ENCODE results near the gene ARID1A.

ARID1A gene

GRCh38 chr1:26726784-26727183 lies 31.0 kb downstream of the ARID1A start:
- Histone ChIP-seq H3K9me3 (no peaks in the 10 kb centered on the region), H3K4me3 (no peak overlapping the region), H3K4me1 (peaks cover 22% of the 10 kb centered on the region), H3K36me3 (replicated peaks) (peaks cover 29% of the 10 kb centered on the region), H3K27me3 (ENCODE audit: low read depth) (no peaks in the 10 kb centered on the region)
- DNase-seq (ENCODE audit: low spot score in 2 of 2): no peak
- in situ Hi-C loops (cut with MboI; ENCODE audit: low sequenced_read_pairs): no loop called here

GRCh38 chr1:26727476-26727875 lies 31.7 kb downstream of the ARID1A start:
- Histone ChIP-seq H3K36me3 (replicated peaks) (peaks cover 36% of the 10 kb centered on the region), H3K9me3 (no peaks in the 10 kb centered on the region), H3K4me3 (no peak overlapping the region), H3K27me3 (ENCODE audit: low read depth) (no peaks in the 10 kb centered on the region), H3K4me1 (peaks cover 18% of the 10 kb centered on the region)
- in situ Hi-C loops (cut with MboI; ENCODE audit: low sequenced_read_pairs): no loop called here
- DNase-seq (ENCODE audit: low spot score in 2 of 2): no peak

DNA sequence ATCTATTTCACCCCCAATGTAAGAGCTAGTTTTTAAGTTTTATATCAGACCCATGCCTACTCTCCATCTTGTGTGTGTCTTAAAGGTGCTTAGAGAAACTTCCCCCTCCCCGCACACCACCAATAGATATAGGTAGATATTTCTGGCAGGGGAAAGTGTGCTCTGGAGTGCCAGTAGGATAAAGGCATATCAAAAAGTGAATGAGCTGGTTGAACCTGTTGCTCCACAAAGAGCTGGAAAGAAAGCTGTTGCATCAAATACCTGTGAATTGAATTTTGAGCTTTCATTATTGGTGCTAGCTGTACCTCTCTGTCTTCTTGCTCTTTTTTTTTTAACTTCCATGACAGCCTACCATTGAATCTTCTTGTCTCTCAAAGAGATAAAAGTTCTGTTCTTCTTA lies 32.8 kb downstream of the ARID1A start:
- H3K36me3 ChIP-seq (replicated peaks): peaks cover 48% of the 10 kb centered on the region
- in situ Hi-C loops (cut with MboI; ENCODE audit: low sequenced_read_pairs): no loop called here
- no peaks in the 10 kb centered on the region for H3K9me3 ChIP-seq

DNA sequence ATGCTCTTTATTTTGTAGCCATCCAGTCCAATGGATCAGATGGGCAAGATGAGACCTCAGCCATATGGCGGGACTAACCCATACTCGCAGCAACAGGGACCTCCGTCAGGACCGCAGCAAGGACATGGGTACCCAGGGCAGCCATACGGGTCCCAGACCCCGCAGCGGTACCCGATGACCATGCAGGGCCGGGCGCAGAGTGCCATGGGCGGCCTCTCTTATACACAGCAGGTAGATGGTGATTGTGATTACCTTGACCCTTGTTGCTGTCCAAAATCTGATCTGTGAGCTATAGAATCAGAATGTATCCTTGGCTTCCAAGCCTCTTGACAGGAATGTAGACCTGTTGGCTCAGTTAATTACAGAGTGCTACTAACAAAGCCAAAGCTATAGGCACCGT lies 33.8 kb downstream of the ARID1A start:
- H3K4me3 ChIP-seq: no peak overlapping the region
- in situ Hi-C loops (cut with MboI; ENCODE audit: low sequenced_read_pairs): no loop called here
- H3K27me3 ChIP-seq (ENCODE audit: low read depth): no peaks in the 10 kb centered on the region
- H3K4me1 ChIP-seq: peaks cover 3% of the 10 kb centered on the region; the same call in 1 of the 2 replicates
- peaks cover 55% of the 10 kb centered on the region for H3K36me3 ChIP-seq (replicated peaks)
- DNase-seq (ENCODE audit: low spot score in 2 of 2): no peak
- no peaks in the 10 kb centered on the region for H3K9me3 ChIP-seq

More for the DNA sequence above, 32.8 kb downstream of the ARID1A start:
- H3K4me3 ChIP-seq: no peak overlapping the region
- no peaks in the 10 kb centered on the region for H3K27me3 ChIP-seq (ENCODE audit: low read depth)
- peaks cover 8% of the 10 kb centered on the region for H3K4me1 ChIP-seq
- no peak for DNase-seq (ENCODE audit: low spot score in 2 of 2)

DNA sequence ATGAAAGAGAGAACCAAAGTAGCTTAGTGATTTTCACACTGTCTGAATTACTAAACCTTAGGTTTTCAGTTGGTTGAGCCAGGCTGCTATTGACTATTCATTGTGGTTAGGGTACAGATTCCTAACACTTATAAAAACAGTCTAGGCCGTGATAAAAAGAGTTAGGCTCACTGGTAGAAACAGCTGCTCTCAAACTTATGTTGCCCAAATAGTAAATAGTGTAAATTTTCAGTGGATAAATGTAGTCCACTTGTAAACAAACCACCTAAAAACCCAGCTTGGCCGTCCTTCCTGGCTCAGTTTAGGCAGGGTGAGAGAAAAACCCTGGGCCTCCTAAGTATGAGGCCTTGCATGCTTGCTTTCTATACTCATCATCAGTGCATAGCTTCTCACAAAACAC lies 34.9 kb downstream of the ARID1A start:
- Histone ChIP-seq H3K27me3 (ENCODE audit: low read depth) (no peaks in the 10 kb centered on the region), H3K36me3 (replicated peaks) (peaks cover 64% of the 10 kb centered on the region), H3K4me1 (no peaks in the 10 kb centered on the region), H3K9me3 (no peaks in the 10 kb centered on the region), H3K4me3 (no peak overlapping the region)
- in situ Hi-C loops (cut with MboI; ENCODE audit: low sequenced_read_pairs): no loop called here
- no peak for DNase-seq (ENCODE audit: low spot score in 2 of 2)

- in situ Hi-C loops (cut with MboI; ENCODE audit: low sequenced_read_pairs): no loop called here
- Histone ChIP-seq H3K27me3 (ENCODE audit: low read depth) (no peaks in the 10 kb centered on the region), H3K9me3 (no peaks in the 10 kb centered on the region), H3K36me3 (replicated peaks) (peaks cover 67% of the 10 kb centered on the region), H3K4me1 (no peaks in the 10 kb centered on the region), H3K4me3 (no peak overlapping the region)
- DNase-seq (ENCODE audit: low spot score in 2 of 2): no peak
Observed at GRCh38 chr1:26731233-26731902, 35.6 kb downstream of the ARID1A start.

DNA sequence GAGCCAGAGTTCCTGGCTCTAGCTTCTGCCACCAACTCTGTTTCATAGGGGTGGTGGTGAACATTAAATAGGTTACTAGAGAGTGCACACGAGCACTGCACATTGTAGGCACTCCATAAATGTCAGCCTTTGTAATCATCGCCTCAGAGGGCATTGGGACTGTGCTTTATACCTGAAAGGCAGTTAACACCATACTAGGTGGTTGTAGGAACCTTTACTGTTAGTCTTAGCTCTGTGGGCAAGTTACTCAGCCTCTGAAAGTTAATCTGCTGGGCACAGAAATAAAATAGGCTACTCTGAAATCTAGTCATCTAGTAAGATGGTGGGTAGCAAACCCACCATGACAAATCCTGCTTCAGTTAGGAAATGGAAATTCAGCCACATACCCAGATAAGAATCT lies 37.6 kb downstream of the ARID1A start:
- H3K4me3 ChIP-seq: no peak overlapping the region
- H3K4me1 ChIP-seq: no peaks in the 10 kb centered on the region
- H3K36me3 ChIP-seq (replicated peaks): peaks cover 82% of the 10 kb centered on the region
- DNase-seq (ENCODE audit: low spot score in 2 of 2): no peak
- no peaks in the 10 kb centered on the region for H3K9me3 ChIP-seq
- in situ Hi-C loops (cut with MboI; ENCODE audit: low sequenced_read_pairs): no loop called here
- no peaks in the 10 kb centered on the region for H3K27me3 ChIP-seq (ENCODE audit: low read depth)

DNA sequence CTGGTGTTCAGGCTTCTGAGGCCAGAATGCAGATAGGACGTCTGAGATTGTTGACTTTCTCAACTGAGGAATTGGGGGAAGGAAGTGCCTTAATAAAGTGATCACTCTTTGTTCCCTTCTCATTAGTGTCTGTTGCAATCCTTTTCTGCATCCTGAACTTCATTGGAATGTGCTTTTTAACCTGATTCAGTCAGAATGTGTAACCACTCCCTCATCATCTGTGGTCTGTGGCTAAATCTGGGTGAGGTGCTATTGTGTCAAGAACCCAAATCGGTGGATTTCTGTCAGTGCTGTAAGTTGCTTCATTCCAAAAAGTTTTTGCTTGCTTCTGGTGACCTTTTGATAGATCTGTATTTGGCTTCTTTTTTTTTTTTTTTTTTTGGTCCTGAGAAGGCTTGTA lies 38.2 kb downstream of the ARID1A start:
- in situ Hi-C loops (cut with MboI; ENCODE audit: low sequenced_read_pairs): no loop called here
- peaks cover 85% of the 10 kb centered on the region for H3K36me3 ChIP-seq (replicated peaks)

GRCh38 chr1:26734501-26735058 lies 38.8 kb downstream of the ARID1A start:
- H3K36me3 ChIP-seq (replicated peaks): peaks cover 85% of the 10 kb centered on the region
- H3K4me1 ChIP-seq: no peaks in the 10 kb centered on the region
- H3K4me3 ChIP-seq: no peak overlapping the region
- no peaks in the 10 kb centered on the region for H3K9me3 ChIP-seq
- no peaks in the 10 kb centered on the region for H3K27me3 ChIP-seq (ENCODE audit: low read depth)
- no peak for DNase-seq (ENCODE audit: low spot score in 2 of 2)
- in situ Hi-C loops (cut with MboI; ENCODE audit: low sequenced_read_pairs): no loop called here

More for the DNA sequence above, 38.2 kb downstream of the ARID1A start:
- Histone ChIP-seq H3K9me3 (no peaks in the 10 kb centered on the region), H3K4me1 (no peaks in the 10 kb centered on the region), H3K4me3 (no peak overlapping the region), H3K27me3 (ENCODE audit: low read depth) (no peaks in the 10 kb centered on the region)
- DNase-seq (ENCODE audit: low spot score in 2 of 2): no peak

- H3K4me1 ChIP-seq: no peaks in the 10 kb centered on the region
- DNase-seq (ENCODE audit: low spot score in 2 of 2): no peak
- no peaks in the 10 kb centered on the region for H3K27me3 ChIP-seq (ENCODE audit: low read depth)
- in situ Hi-C loops (cut with MboI; ENCODE audit: low sequenced_read_pairs): no loop called here
- no peak overlapping the region for H3K4me3 ChIP-seq
- peaks cover 79% of the 10 kb centered on the region for H3K36me3 ChIP-seq (replicated peaks)
- H3K9me3 ChIP-seq: no peaks in the 10 kb centered on the region
Observed at GRCh38 chr1:26739329-26739914, 43.6 kb downstream of the ARID1A start.

DNA sequence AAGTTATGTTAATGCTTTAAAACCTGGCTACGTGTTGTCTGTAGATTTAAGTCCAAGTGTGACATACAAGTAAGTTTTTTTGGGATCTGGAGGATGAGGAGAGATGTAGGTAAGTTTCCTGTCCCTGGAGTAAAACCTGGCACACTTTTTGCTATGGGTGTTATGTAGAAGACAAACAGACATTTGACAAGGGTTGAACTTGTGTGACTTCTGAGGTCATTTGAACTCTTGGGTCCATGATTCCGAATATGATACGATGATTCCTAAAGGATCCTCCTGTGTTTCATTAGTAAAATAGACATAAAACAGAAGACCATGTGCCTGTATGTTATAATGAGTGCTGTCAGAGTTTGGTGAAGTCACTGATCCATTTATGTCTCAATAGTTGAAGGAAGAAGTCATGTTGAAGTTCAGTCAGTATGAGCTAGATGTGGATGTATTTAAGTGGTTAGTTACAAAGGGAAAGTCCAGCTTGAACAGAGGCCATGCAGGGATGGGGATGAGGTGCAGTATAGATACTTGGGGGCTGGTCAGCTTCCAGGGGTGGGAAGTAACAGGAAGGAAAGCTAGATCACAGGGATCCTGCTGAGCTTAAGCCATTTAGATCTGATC lies 44.3 kb downstream of the ARID1A start:
- DNase-seq (ENCODE audit: low spot score in 2 of 2): no peak
- no peaks in the 10 kb centered on the region for H3K27me3 ChIP-seq (ENCODE audit: low read depth)
- no peak overlapping the region for H3K4me3 ChIP-seq
- peaks cover 81% of the 10 kb centered on the region for H3K36me3 ChIP-seq (replicated peaks)
- H3K4me1 ChIP-seq: no peaks in the 10 kb centered on the region
- no peaks in the 10 kb centered on the region for H3K9me3 ChIP-seq
- in situ Hi-C loops (cut with MboI; ENCODE audit: low sequenced_read_pairs): no loop called here

DNA sequence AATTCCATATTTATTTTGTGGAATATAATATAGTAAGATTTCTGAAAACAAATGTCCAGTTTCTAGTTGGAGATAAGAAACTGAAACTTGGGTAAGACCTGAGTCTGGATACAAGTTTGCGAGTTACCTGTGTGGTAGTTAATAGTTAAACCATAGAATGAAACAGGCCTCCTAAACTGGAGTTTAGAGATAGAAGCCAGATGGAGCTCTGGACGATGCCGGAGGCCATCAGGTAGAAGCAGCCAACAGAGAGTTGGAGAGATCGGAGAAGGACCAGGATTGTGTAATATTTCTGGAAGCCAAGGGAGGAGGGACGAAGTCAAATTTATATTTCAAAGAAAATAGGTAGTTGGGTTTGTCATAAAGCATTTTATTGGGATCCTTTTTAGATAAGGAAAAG lies 45.1 kb downstream of the ARID1A start:
- H3K4me1 ChIP-seq: no peaks in the 10 kb centered on the region

GRCh38 chr1:26743426-26744059 lies 47.7 kb downstream of the ARID1A start:
- H3K36me3 ChIP-seq (replicated peaks): peaks cover 86% of the 10 kb centered on the region
- in situ Hi-C loops (cut with MboI; ENCODE audit: low sequenced_read_pairs): no loop called here
- no peaks in the 10 kb centered on the region for H3K9me3 ChIP-seq
- no peaks in the 10 kb centered on the region for H3K27me3 ChIP-seq (ENCODE audit: low read depth)
- no peak overlapping the region for H3K4me3 ChIP-seq
- no peaks in the 10 kb centered on the region for H3K4me1 ChIP-seq
- no peak for DNase-seq (ENCODE audit: low spot score in 2 of 2)

More for the DNA sequence above, 45.1 kb downstream of the ARID1A start:
- H3K27me3 ChIP-seq (ENCODE audit: low read depth): no peaks in the 10 kb centered on the region
- peaks cover 81% of the 10 kb centered on the region for H3K36me3 ChIP-seq (replicated peaks)
- in situ Hi-C loops (cut with MboI; ENCODE audit: low sequenced_read_pairs): no loop called here
- H3K4me3 ChIP-seq: no peak overlapping the region
- no peak for DNase-seq (ENCODE audit: low spot score in 2 of 2)
- no peaks in the 10 kb centered on the region for H3K9me3 ChIP-seq

All from HAP-1 (cell line).